HepG2 (cell line): ENCODE results near the gene ZFP64. TPM values are rescaled to one million over a fixed set of nuclear protein-coding genes. Genes with fewer than 3 reads are reported as not detected.

Experiments used
- ARHGAP35 ChIP-seq: sonication (generic); formaldehyde crosslinking; IDR thresholded peaks from 2 replicates; pipeline ENCODE4 v1.9.0; 2022; ENCODE audit warnings: mild to moderate bottlenecking, inconsistent platforms, moderate library complexity, missing genetic modification reagents, borderline replicate concordance
- GZF1 ChIP-seq: sonication (generic); formaldehyde crosslinking; IDR thresholded peaks from 2 replicates; pipeline ENCODE4 v1.5.1; 2020; ENCODE audit warnings: mild to moderate bottlenecking, missing genetic modification reagents
- IKZF1 ChIP-seq: fragments of 450-650 bp; IDR thresholded peaks from 2 replicates; pipeline ENCODE4 v1.7.1; 2016
- MATR3 ChIP-seq: sonication (generic); formaldehyde crosslinking; IDR thresholded peaks from 2 replicates; pipeline ENCODE4 v1.4.0; 2020; ENCODE audit warnings: missing genetic modification reagents
- MEF2D ChIP-seq: sonication (generic); formaldehyde crosslinking; IDR thresholded peaks from 2 replicates; pipeline ENCODE4 v1.5.1; 2020; ENCODE audit warnings: mild to moderate bottlenecking, missing genetic modification reagents
- REL ChIP-seq: sonication (generic); formaldehyde crosslinking; conservative IDR thresholded peaks from 2 replicates; pipeline ENCODE4 v1.8.0; 2022; ENCODE audit warnings: mild to moderate bottlenecking, missing genetic modification reagents, moderate library complexity
- RNF219 ChIP-seq: sonication (generic); formaldehyde crosslinking; IDR thresholded peaks from 2 replicates; pipeline ENCODE4 v1.5.0; 2020; ENCODE audit warnings: mild to moderate bottlenecking, missing genetic modification reagents
- SNRNP70 ChIP-seq: fragments of 200-400 bp; formaldehyde crosslinking; IDR thresholded peaks from 2 replicates; pipeline ENCODE4 v1.6.1; 2017; ENCODE audit warnings: mild to moderate bottlenecking, low read depth, low read length, moderate library complexity
- TFDP2 ChIP-seq: sonication (generic); formaldehyde crosslinking; IDR thresholded peaks from 2 replicates; pipeline ENCODE4 v1.4.0; 2020; ENCODE audit warnings: missing genetic modification reagents
- THAP7 ChIP-seq: sonication (generic); formaldehyde crosslinking; IDR thresholded peaks from 2 replicates; pipeline ENCODE4 v1.8.1; 2023; ENCODE audit warnings: mild to moderate bottlenecking, missing genetic modification reagents
- ZBTB33 ChIP-seq: sonication (generic); formaldehyde crosslinking; IDR thresholded peaks from 2 replicates; pipeline ENCODE4 v1.4.0; 2020; ENCODE audit warnings: missing genetic modification reagents
- ZBTB44 ChIP-seq: sonication (generic); formaldehyde crosslinking; IDR thresholded peaks from 2 replicates; pipeline ENCODE4 v1.4.0; 2020; ENCODE audit warnings: missing genetic modification reagents
- ZBTB7A ChIP-seq: sonication (generic); formaldehyde crosslinking; IDR thresholded peaks from 2 replicates; pipeline ENCODE4 v1.8.0; 2022; ENCODE audit warnings: mild to moderate bottlenecking, missing genetic modification reagents
- ZFP36 ChIP-seq: fragments of 150-350 bp; IDR thresholded peaks from 2 replicates; pipeline ENCODE4 v1.6.1; 2018; ENCODE audit warnings: borderline replicate concordance, low read length, low read depth; ENCODE audit not compliant: partially characterized antibody
- ZKSCAN8 ChIP-seq: IDR thresholded peaks from 2 replicates; pipeline ENCODE4 v1.6.1; 2016; ENCODE audit warnings: borderline replicate concordance, missing genetic modification reagents, missing compliant biosample characterization
- ZNF234 ChIP-seq: sonication (generic); formaldehyde crosslinking; conservative IDR thresholded peaks from 2 replicates; pipeline ENCODE4 v1.5.1; 2020; ENCODE audit warnings: mild to moderate bottlenecking, missing genetic modification reagents
- ZNF317 ChIP-seq: sonication (generic); formaldehyde crosslinking; IDR thresholded peaks from 2 replicates; pipeline ENCODE4 v1.5.0; 2020; ENCODE audit warnings: mild to moderate bottlenecking, missing genetic modification reagents
- ZNF567 ChIP-seq: sonication (generic); formaldehyde crosslinking; IDR thresholded peaks from 2 replicates; pipeline ENCODE4 v1.8.1; 2023; ENCODE audit warnings: mild to moderate bottlenecking, missing genetic modification reagents, borderline replicate concordance
- ZNF672 ChIP-seq: sonication (generic); formaldehyde crosslinking; IDR thresholded peaks from 2 replicates; pipeline ENCODE4 v1.8.1; 2022; ENCODE audit warnings: missing genetic modification reagents
- polyA plus RNA-seq, 8 experiments: library from polyadenylated mRNA; depleted of rRNA in 3 of 8; stranded (reverse) in 7 of 8; unstranded in 1 of 8; fragments of >200 nt; fragmentation: Illumina TruSeq in 4 of 8; extraction: Trizol in 4 of 8; gene quantifications; 2 replicates each; pipeline versions ENCODE4 v1.2.1 to v1.2.3, GENCODE V29; 2011 to 2016; ENCODE audit warnings: low read depth in 4 of 8, missing spikeins in 1 of 8, mixed read lengths in 1 of 8; ENCODE audit not compliant: insufficient read depth in 1 of 8
- total RNA-seq, 5 experiments: library from RNA; depleted of rRNA; stranded (reverse); fragments of >200 nt; fragmentation: Illumina TruSeq; extraction: Trizol; gene quantifications; 2 replicates each; pipeline ENCODE4 v1.2.3, GENCODE V29; 2016; ENCODE audit warnings: low read depth in 1 of 5
- TF ChIP-seq, protein P1 (sequence below): sonication (generic); formaldehyde crosslinking; conservative IDR thresholded peaks from 2 replicates; pipeline ENCODE4 v1.8.0; 2022; ENCODE audit warnings: low read depth, missing genetic modification reagents

The ZFP64 gene
- total and polyA plus RNA-seq, 2 of the 13 experiments (the other 11 are each of a cell fraction or from before 2014, with no cell fraction given), result 12.0 to 24.3 TPM

DNA sequence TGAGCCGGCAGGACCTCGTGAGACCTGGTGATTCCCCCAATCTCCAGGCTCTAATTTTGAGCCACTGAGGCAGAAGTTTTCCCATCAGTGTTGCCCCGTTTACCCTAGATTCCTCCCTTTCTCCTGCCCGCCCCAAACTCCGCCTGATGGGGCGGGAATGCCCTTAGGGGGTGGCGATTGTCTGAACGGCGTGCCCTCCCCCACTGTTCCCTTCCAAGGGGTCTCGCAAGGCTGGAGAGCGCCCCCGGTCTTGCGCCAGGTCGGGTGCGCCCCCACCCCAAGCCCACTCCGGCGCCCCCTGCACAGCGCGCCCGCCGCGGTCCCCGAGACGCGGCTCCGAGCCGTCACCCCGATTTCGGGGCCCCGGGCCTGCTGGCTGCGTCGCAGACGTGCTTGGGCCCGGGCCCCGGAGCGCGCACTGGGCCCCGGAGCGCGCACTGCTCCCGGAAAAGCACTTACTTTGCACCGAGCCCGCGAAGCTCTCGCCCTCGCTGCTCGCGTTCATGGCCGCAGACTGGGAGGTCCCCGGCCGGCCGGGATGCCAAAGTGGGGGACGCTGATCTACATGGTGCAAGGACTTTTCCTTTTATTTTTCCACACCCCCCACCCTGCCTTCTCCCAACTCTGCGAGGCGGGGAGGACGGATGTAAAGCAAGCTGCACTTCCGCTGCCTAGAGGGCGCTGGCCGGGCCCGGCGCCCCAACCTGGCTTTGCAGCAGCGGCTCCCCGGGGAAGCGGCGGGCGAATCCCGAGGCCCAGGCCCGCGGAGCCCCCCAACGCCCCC, at the start of gene ZFP64 (continued):
- no peak; the same call in 1 of the 2 replicates for TF ChIP-seq REL (CRISPR knock-in tag)
- peak; percentile 64 for TF ChIP-seq TFDP2 (CRISPR knock-in tag)
- TF ChIP-seq MATR3 (CRISPR knock-in tag), result no peak
- no peak for TF ChIP-seq RNF219
- peak; percentile 25; the same call in 1 of the 2 replicates for TF ChIP-seq ZNF317 (CRISPR knock-in tag)
- peak; percentile 20; the same call in 1 of the 2 replicates for TF ChIP-seq ZBTB44 (CRISPR knock-in tag)
- no peak for TF ChIP-seq ZNF672 (CRISPR knock-in tag)
- no peak for TF ChIP-seq ZKSCAN8
- TF ChIP-seq ZBTB7A, result peak; percentile 92
- TF ChIP-seq THAP7 (CRISPR knock-in tag), result no peak
- TF ChIP-seq GZF1, result peak; percentile 76
- no peak for TF ChIP-seq ZBTB33 (CRISPR knock-in tag)
- TF ChIP-seq, protein P1, sequence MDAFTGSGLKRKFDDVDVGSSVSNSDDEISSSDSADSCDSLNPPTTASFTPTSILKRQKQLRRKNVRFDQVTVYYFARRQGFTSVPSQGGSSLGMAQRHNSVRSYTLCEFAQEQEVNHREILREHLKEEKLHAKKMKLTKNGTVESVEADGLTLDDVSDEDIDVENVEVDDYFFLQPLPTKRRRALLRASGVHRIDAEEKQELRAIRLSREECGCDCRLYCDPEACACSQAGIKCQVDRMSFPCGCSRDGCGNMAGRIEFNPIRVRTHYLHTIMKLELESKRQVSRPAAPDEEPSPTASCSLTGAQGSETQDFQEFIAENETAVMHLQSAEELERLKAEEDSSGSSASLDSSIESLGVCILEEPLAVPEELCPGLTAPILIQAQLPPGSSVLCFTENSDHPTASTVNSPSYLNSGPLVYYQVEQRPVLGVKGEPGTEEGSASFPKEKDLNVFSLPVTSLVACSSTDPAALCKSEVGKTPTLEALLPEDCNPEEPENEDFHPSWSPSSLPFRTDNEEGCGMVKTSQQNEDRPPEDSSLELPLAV (CRISPR knock-in tag), result no peak
- TF ChIP-seq ZNF234 (CRISPR knock-in tag), result no peak; the same call in 1 of the 2 replicates
- no peak for TF ChIP-seq ARHGAP35 (CRISPR knock-in tag)
- no peak; the same call in 1 of the 2 replicates for TF ChIP-seq MEF2D (CRISPR knock-in tag)
- TF ChIP-seq IKZF1, result no peak
- TF ChIP-seq ZNF567, result peak; percentile 95
- no peak for TF ChIP-seq ZFP36
- no peak for TF ChIP-seq SNRNP70
